ENCODE results near the gene PLIN4. TPM values are rescaled to one million over a fixed set of nuclear protein-coding genes. Genes with fewer than 3 reads are reported as not detected.

The PLIN4 gene
- total RNA-seq, 2 experiments from 2014 or later = 0.05 TPM; not detected in 1

GRCh38 chr19:4499855-4500254, 18.4 kb downstream of the PLIN4 start:
- ATAC-seq = no peak
- DNase-seq = no peak
- H3K4me3 Mint-ChIP-seq = no peak overlapping the region
- intact Hi-C loops (cut with micrococcal nuclease) = no loop called here
- no peaks in the 10 kb centered on the region for H3K27me3 Mint-ChIP-seq
- no peak overlapping the region for H3K27ac Mint-ChIP-seq
- TF ChIP-seq CTCF (IDR thresholded peaks at IDR 0.05) = no peak
- no peaks in the 10 kb centered on the region for H3K9me3 Mint-ChIP-seq
- ChIA-PET CTCF (no interaction called here), POLR2A (no interaction called here)
- H3K36me3 Mint-ChIP-seq (ENCODE audit: low read depth) = no peaks in the 10 kb centered on the region
- H3K4me1 Mint-ChIP-seq (ENCODE audit: low read depth) = no peaks in the 10 kb centered on the region

GRCh38 chr19:4499318-4499717, 19.0 kb downstream of the PLIN4 start:
- H3K27me3 Mint-ChIP-seq = no peaks in the 10 kb centered on the region
- no peaks in the 10 kb centered on the region for H3K4me1 Mint-ChIP-seq (ENCODE audit: low read depth)
- TF ChIP-seq CTCF (IDR thresholded peaks at IDR 0.05) = no peak
- H3K36me3 Mint-ChIP-seq (ENCODE audit: low read depth) = no peaks in the 10 kb centered on the region
- DNase-seq = no peak
- ChIA-PET POLR2A (no interaction called here), CTCF (no interaction called here)
- H3K4me3 Mint-ChIP-seq = no peak overlapping the region
- intact Hi-C loops (cut with micrococcal nuclease) = no loop called here
- H3K27ac Mint-ChIP-seq = no peak overlapping the region
- H3K9me3 Mint-ChIP-seq = no peaks in the 10 kb centered on the region
- no peak for ATAC-seq

- Mint-ChIP-seq H3K27me3 (no peaks in the 10 kb centered on the region), H3K4me3 (no peak overlapping the region), H3K27ac (no peak overlapping the region), H3K4me1 (ENCODE audit: low read depth) (no peaks in the 10 kb centered on the region), H3K9me3 (no peaks in the 10 kb centered on the region), H3K36me3 (ENCODE audit: low read depth) (no peaks in the 10 kb centered on the region)
- ChIA-PET POLR2A (no interaction called here), CTCF (no interaction called here)
- no peak for TF ChIP-seq CTCF (IDR thresholded peaks at IDR 0.05)
- intact Hi-C loops (cut with micrococcal nuclease) = no loop called here
- DNase-seq (no peak), ATAC-seq (no peak)
Measured at GRCh38 chr19:4498694-4499093, 19.6 kb downstream of the PLIN4 start.

- no peaks in the 10 kb centered on the region for H3K27me3 Mint-ChIP-seq
- no peaks in the 10 kb centered on the region for H3K36me3 Mint-ChIP-seq (ENCODE audit: low read depth)
- H3K9me3 Mint-ChIP-seq = no peaks in the 10 kb centered on the region
- no peak overlapping the region for H3K4me3 Mint-ChIP-seq
- CTCF ChIA-PET = no interaction called here
- DNase-seq (no peak), ATAC-seq (no peak)
- no peak overlapping the region for H3K27ac Mint-ChIP-seq
- intact Hi-C loops (cut with micrococcal nuclease) = no loop called here
- no peak for TF ChIP-seq CTCF (IDR thresholded peaks at IDR 0.05)
- H3K4me1 Mint-ChIP-seq (ENCODE audit: low read depth) = no peaks in the 10 kb centered on the region
- POLR2A ChIA-PET = interaction anchor here (0.9 kb wide), 1 partner anchor 28 kb away, joined by 3 read pairs; no protein-coding TSS in a partner anchor
Measured at GRCh38 chr19:4497770-4498389, 20.4 kb downstream of the PLIN4 start.

- H3K27ac Mint-ChIP-seq = no peak overlapping the region
- POLR2A ChIA-PET = no interaction called here
- no peaks in the 10 kb centered on the region for H3K9me3 Mint-ChIP-seq
- ATAC-seq = no peak
- H3K36me3 Mint-ChIP-seq (ENCODE audit: low read depth) = no peaks in the 10 kb centered on the region
- CTCF ChIA-PET = no interaction called here
- TF ChIP-seq CTCF (IDR thresholded peaks at IDR 0.05) = no peak
- no peaks in the 10 kb centered on the region for H3K4me1 Mint-ChIP-seq (ENCODE audit: low read depth)
- no peak overlapping the region for H3K4me3 Mint-ChIP-seq
- H3K27me3 Mint-ChIP-seq = no peaks in the 10 kb centered on the region
- no peak for DNase-seq
- intact Hi-C loops (cut with micrococcal nuclease) = no loop called here
Measured at GRCh38 chr19:4496304-4496703, 22.0 kb downstream of the PLIN4 start.
